Neural cell (in vitro differentiated cells): ENCODE results near the gene GNAQ. TPM values are rescaled to one million over a fixed set of nuclear protein-coding genes. Genes with fewer than 3 reads are reported as not detected.

ENCODE experiments used
- H2AFZ ChIP-seq: fragments of 200-600, 300-800 bp; sonication (generic), shearing (Covaris generic); 2 replicates; pipeline ENCODE4 v1.6.0; 2014; ENCODE audit warnings: low read depth, mild to moderate bottlenecking, antibody characterized with exemption, low read length, moderate library complexity
- H3F3A ChIP-seq: fragments of 200-600 bp; shearing (Covaris generic); 2 replicates; pipeline ENCODE4 v1.6.1; 2016; ENCODE audit warnings: mild to moderate bottlenecking, moderate library complexity, mixed read lengths, antibody characterized with exemption, low read length; ENCODE audit not compliant: insufficient read depth, poor library complexity, severe bottlenecking
- H3K27ac ChIP-seq: fragments of 200-600, 300-800 bp; sonication (generic), shearing (Covaris generic); 2 replicates; pipeline ENCODE4 v1.5.1; 2014; ENCODE audit warnings: mild to moderate bottlenecking, low read length, moderate library complexity
- H3K27me3 ChIP-seq: fragments of 300-800, 200-600 bp; sonication (generic), shearing (Covaris generic); 2 replicates; pipeline ENCODE4 v1.6.0; 2014; ENCODE audit warnings: mild to moderate bottlenecking, low read depth, low read length, moderate library complexity; ENCODE audit not compliant: insufficient read depth
- H3K36me3 ChIP-seq: fragments of 300-800, 200-600 bp; sonication (generic), shearing (Covaris generic); 2 replicates; pipeline ENCODE4 v1.5.1; 2014; ENCODE audit warnings: mild to moderate bottlenecking, antibody characterized with exemption, low read length, moderate library complexity; ENCODE audit not compliant: insufficient read depth
- H3K4me2 ChIP-seq: fragments of 300-800, 200-600 bp; sonication (generic), shearing (Covaris generic); 2 replicates; pipeline ENCODE4 v1.6.0; 2014; ENCODE audit warnings: mild to moderate bottlenecking, low read length
- H3K4me3 ChIP-seq: fragments of 300-800, 200-600 bp; sonication (generic), shearing (Covaris generic); 2 replicates; pipeline ENCODE4 v1.5.1; 2014; ENCODE audit warnings: mild to moderate bottlenecking, low read length, moderate library complexity
- H3K79me2 ChIP-seq: fragments of 200-600 bp; shearing (Covaris generic); replicated peaks from 2 replicates; pipeline ENCODE4 v1.6.0; 2014; ENCODE audit warnings: mild to moderate bottlenecking, low read length, moderate library complexity; ENCODE audit not compliant: insufficient read depth
- H3K9ac ChIP-seq: fragments of 300-800, 200-600 bp; sonication (generic), shearing (Covaris generic); 2 replicates; pipeline ENCODE4 v1.6.1; 2016; ENCODE audit warnings: mild to moderate bottlenecking, low read length, mixed read lengths
- H3K9me2 ChIP-seq: fragments of 200-600 bp; shearing (Covaris generic); 2 replicates; pipeline ENCODE4 v1.6.1; 2016; ENCODE audit warnings: mild to moderate bottlenecking, low read length, mixed read lengths; ENCODE audit not compliant: insufficient read depth
- H3K9me3 ChIP-seq: fragments of 200-600, 300-800 bp; sonication (generic), shearing (Covaris generic); 2 replicates; pipeline ENCODE4 v1.6.1; 2016; ENCODE audit warnings: mild to moderate bottlenecking, mixed run types, low read length, moderate library complexity, mixed read lengths
- H4K20me1 ChIP-seq: fragments of 200-600 bp; shearing (Covaris generic); 2 replicates; pipeline ENCODE4 v1.6.1; 2016; ENCODE audit warnings: mild to moderate bottlenecking, mixed run types; ENCODE audit not compliant: insufficient read depth
- CTCF ChIP-seq: fragments of 450-650 bp; IDR thresholded peaks from 2 replicates; pipeline ENCODE4 v1.5.1; 2014; ENCODE audit warnings: antibody characterized with exemption, mild to moderate bottlenecking, moderate library complexity; ENCODE audit not compliant: poor library complexity, severe bottlenecking
- EP300 ChIP-seq: fragments of 450-650 bp; conservative IDR thresholded peaks from 2 replicates; pipeline ENCODE4 v1.6.1; 2014; ENCODE audit warnings: antibody characterized with exemption, mild to moderate bottlenecking, moderate library complexity; ENCODE audit not compliant: poor library complexity, severe bottlenecking
- EZH2 ChIP-seq: fragments of 200-600, 300-800 bp; shearing (Covaris generic), sonication (generic); IDR thresholded peaks from 2 replicates; pipeline ENCODE4 v1.6.1; 2014; ENCODE audit warnings: antibody characterized with exemption, low read length, borderline replicate concordance, mild to moderate bottlenecking; ENCODE audit not compliant: insufficient read depth, poor library complexity, severe bottlenecking
- POLR2AphosphoS5 ChIP-seq: IDR thresholded peaks from 2 replicates; pipeline ENCODE4 v1.6.1; 2012
- RAD21 ChIP-seq: fragments of 450-650 bp; conservative IDR thresholded peaks from 2 replicates; pipeline ENCODE4 v1.6.1; 2014; ENCODE audit warnings: antibody characterized with exemption, mild to moderate bottlenecking, moderate library complexity
- SMC3 ChIP-seq: fragments of 450-650 bp; conservative IDR thresholded peaks from 2 replicates; pipeline ENCODE4 v1.6.1; 2014; ENCODE audit warnings: antibody characterized with exemption, mild to moderate bottlenecking, moderate library complexity; ENCODE audit not compliant: poor library complexity
- polyA plus RNA-seq: library from polyadenylated mRNA; depleted of rRNA; stranded (reverse); fragments of >200 nt; gene quantifications from 2 replicates; pipeline ENCODE4 v1.2.3, GENCODE V29; 2014
- TF ChIP-seq, protein P1 (sequence below): IDR thresholded peaks from 2 replicates; pipeline ENCODE4 v1.6.1; 2012; ENCODE audit warnings: borderline replicate concordance

The GNAQ gene
- polyA plus RNA-seq, 1 donor from 2014 or later: 86.7 TPM

DNA sequence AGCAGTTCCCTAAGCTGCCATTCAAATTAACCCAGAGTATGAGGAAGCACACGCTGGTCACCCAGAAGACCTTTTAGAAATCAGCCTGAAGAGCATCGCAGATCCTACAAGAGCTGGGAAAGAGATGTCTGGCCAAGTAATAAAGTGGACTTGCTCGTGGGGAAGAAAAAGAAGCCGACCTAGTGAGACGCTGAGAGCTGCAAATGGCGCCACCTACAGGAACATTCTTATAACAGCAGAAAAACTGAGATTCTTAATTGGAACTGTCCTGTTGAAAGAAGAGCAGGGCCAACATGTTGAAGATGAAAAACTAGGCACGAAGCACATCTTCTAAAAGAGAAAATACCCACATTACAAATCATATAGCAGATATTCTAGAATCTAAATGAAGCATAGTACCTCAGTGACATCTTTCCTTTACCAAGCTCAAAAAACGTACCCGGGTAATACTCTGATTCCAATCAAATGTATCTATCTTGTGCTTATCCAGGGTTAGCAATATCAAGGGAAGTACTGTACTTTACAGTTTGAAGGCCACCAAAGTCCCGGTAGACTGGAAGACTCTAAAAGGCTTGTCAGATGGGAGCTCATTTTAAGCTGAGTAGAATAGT is 3.9 kb upstream of the GNAQ start:
- peak; percentile 88 for TF ChIP-seq RAD21
- TF ChIP-seq CTCF: peak; percentile 89
- TF ChIP-seq SMC3: peak; percentile 85
- TF ChIP-seq, protein P1, sequence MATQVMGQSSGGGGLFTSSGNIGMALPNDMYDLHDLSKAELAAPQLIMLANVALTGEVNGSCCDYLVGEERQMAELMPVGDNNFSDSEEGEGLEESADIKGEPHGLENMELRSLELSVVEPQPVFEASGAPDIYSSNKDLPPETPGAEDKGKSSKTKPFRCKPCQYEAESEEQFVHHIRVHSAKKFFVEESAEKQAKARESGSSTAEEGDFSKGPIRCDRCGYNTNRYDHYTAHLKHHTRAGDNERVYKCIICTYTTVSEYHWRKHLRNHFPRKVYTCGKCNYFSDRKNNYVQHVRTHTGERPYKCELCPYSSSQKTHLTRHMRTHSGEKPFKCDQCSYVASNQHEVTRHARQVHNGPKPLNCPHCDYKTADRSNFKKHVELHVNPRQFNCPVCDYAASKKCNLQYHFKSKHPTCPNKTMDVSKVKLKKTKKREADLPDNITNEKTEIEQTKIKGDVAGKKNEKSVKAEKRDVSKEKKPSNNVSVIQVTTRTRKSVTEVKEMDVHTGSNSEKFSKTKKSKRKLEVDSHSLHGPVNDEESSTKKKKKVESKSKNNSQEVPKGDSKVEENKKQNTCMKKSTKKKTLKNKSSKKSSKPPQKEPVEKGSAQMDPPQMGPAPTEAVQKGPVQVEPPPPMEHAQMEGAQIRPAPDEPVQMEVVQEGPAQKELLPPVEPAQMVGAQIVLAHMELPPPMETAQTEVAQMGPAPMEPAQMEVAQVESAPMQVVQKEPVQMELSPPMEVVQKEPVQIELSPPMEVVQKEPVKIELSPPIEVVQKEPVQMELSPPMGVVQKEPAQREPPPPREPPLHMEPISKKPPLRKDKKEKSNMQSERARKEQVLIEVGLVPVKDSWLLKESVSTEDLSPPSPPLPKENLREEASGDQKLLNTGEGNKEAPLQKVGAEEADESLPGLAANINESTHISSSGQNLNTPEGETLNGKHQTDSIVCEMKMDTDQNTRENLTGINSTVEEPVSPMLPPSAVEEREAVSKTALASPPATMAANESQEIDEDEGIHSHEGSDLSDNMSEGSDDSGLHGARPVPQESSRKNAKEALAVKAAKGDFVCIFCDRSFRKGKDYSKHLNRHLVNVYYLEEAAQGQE: no peak
- H3K4me3 ChIP-seq: no peak overlapping the region

GRCh38 chr9:78033870-78034269 is 2.3 kb upstream of the GNAQ start:
- Histone ChIP-seq H4K20me1 (no peaks in the 10 kb centered on the region), H3K36me3 (no peaks in the 10 kb centered on the region), H3K9me3 (no peaks in the 10 kb centered on the region), H3K4me2 (no peak overlapping the region), H3K27me3 (no peaks in the 10 kb centered on the region), H3F3A (peaks cover 6% of the 10 kb centered on the region), H3K27ac (no peak overlapping the region), H2AFZ (no peak overlapping the region), H3K9ac (no peak overlapping the region), H3K4me3 (no peak overlapping the region), H3K79me2 (peaks cover 18% of the 10 kb centered on the region), H3K9me2 (no peaks in the 10 kb centered on the region)
- TF ChIP-seq EP300 (no peak), CTCF (no peak), POLR2AphosphoS5 (no peak), EZH2 (no peak)
- TF ChIP-seq, protein P1: no peak

More for the DNA sequence above, 3.9 kb upstream of the GNAQ start:
- Histone ChIP-seq H3K27me3 (no peaks in the 10 kb centered on the region), H3K9me2 (no peaks in the 10 kb centered on the region), H2AFZ (no peak overlapping the region), H3K27ac (no peak overlapping the region), H3K79me2 (peaks cover 2% of the 10 kb centered on the region), H4K20me1 (no peaks in the 10 kb centered on the region), H3K36me3 (no peaks in the 10 kb centered on the region), H3K4me2 (no peak overlapping the region), H3K9me3 (no peaks in the 10 kb centered on the region), H3F3A (no peaks in the 10 kb centered on the region), H3K9ac (no peak overlapping the region)
